ENCODE data around the gene DCXR.

Gene DCXR

GRCh38 chr17:82016875-82017459, 20.5 kb downstream of the DCXR start:
- TF ChIP-seq TAF1 (IDR thresholded peaks at IDR 0.05; ENCODE audit: borderline replicate concordance, low read depth, low read length) (no peak), POLR2AphosphoS5 (IDR thresholded peaks at IDR 0.05; ENCODE audit: low read depth, low read length) (no peak), POLR2A (IDR thresholded peaks at IDR 0.05; ENCODE audit: low read depth, low read length) (no peak)

GRCh38 chr17:82016061-82016874, 21.2 kb downstream of the DCXR start:
- FAIRE-seq, result no peak
- TF ChIP-seq POLR2A (IDR thresholded peaks at IDR 0.05; ENCODE audit: low read depth, low read length) (no peak), POLR2AphosphoS5 (IDR thresholded peaks at IDR 0.05; ENCODE audit: low read depth, low read length) (no peak), TAF1 (IDR thresholded peaks at IDR 0.05; ENCODE audit: borderline replicate concordance, low read depth, low read length) (no peak)

More at GRCh38 chr17:82016875-82017459, 20.5 kb downstream of the DCXR start:
- DNase-seq (ENCODE audit: insufficient read length) (no peak), FAIRE-seq (no peak)

GRCh38 chr17:82015311-82015971, 22.1 kb downstream of the DCXR start:
- no peak for TF ChIP-seq POLR2AphosphoS5 (IDR thresholded peaks at IDR 0.05; ENCODE audit: low read depth, low read length)
- no peak for TF ChIP-seq TAF1 (IDR thresholded peaks at IDR 0.05; ENCODE audit: borderline replicate concordance, low read depth, low read length)
- no peak for TF ChIP-seq POLR2A (IDR thresholded peaks at IDR 0.05; ENCODE audit: low read depth, low read length)
- no peak for DNase-seq (ENCODE audit: insufficient read length)
- FAIRE-seq, result no peak

More at GRCh38 chr17:82016061-82016874, 21.2 kb downstream of the DCXR start:
- DNase-seq (ENCODE audit: insufficient read length), result no peak

- TF ChIP-seq TAF1 (IDR thresholded peaks at IDR 0.05; ENCODE audit: borderline replicate concordance, low read depth, low read length) (no peak), POLR2A (IDR thresholded peaks at IDR 0.05; ENCODE audit: low read depth, low read length) (no peak), POLR2AphosphoS5 (IDR thresholded peaks at IDR 0.05; ENCODE audit: low read depth, low read length) (no peak)
- no peak for DNase-seq (ENCODE audit: insufficient read length)
- FAIRE-seq, result no peak
Observed at GRCh38 chr17:82014971-82015310, 22.6 kb downstream of the DCXR start.

- DNase-seq (ENCODE audit: insufficient read length) (no peak), FAIRE-seq (no peak)
- TF ChIP-seq POLR2AphosphoS5 (IDR thresholded peaks at IDR 0.05; ENCODE audit: low read depth, low read length), result no peak
- no peak for TF ChIP-seq TAF1 (IDR thresholded peaks at IDR 0.05; ENCODE audit: borderline replicate concordance, low read depth, low read length)
Observed at GRCh38 chr17:82014432-82014831, 23.1 kb downstream of the DCXR start.

GRCh38 chr17:82013772-82014321, 23.6 kb downstream of the DCXR start:
- no peak for DNase-seq (ENCODE audit: insufficient read length)
- TF ChIP-seq POLR2AphosphoS5 (IDR thresholded peaks at IDR 0.05; ENCODE audit: low read depth, low read length) (no peak), POLR2A (IDR thresholded peaks at IDR 0.05; ENCODE audit: low read depth, low read length) (no peak), TAF1 (IDR thresholded peaks at IDR 0.05; ENCODE audit: borderline replicate concordance, low read depth, low read length) (no peak)
- no peak for FAIRE-seq

- DNase-seq (ENCODE audit: insufficient read length) (no peak), FAIRE-seq (no peak)
- TF ChIP-seq POLR2A (IDR thresholded peaks at IDR 0.05; ENCODE audit: low read depth, low read length) (no peak), TAF1 (IDR thresholded peaks at IDR 0.05; ENCODE audit: borderline replicate concordance, low read depth, low read length) (no peak), POLR2AphosphoS5 (IDR thresholded peaks at IDR 0.05; ENCODE audit: low read depth, low read length) (no peak)
Observed at GRCh38 chr17:82013341-82013740, 24.2 kb downstream of the DCXR start.

GRCh38 chr17:82012640-82013295, 24.7 kb downstream of the DCXR start:
- FAIRE-seq (no peak), DNase-seq (ENCODE audit: insufficient read length) (no peak)
- TF ChIP-seq TAF1 (IDR thresholded peaks at IDR 0.05; ENCODE audit: borderline replicate concordance, low read depth, low read length), result no peak

GRCh38 chr17:82012261-82012639, 25.2 kb downstream of the DCXR start:
- TF ChIP-seq TAF1 (IDR thresholded peaks at IDR 0.05; ENCODE audit: borderline replicate concordance, low read depth, low read length) (no peak), POLR2AphosphoS5 (IDR thresholded peaks at IDR 0.05; ENCODE audit: low read depth, low read length) (no peak), POLR2A (IDR thresholded peaks at IDR 0.05; ENCODE audit: low read depth, low read length) (no peak)
- DNase-seq (ENCODE audit: insufficient read length), result no peak
- no peak for FAIRE-seq

GRCh38 chr17:82011617-82012187, 25.8 kb downstream of the DCXR start:
- FAIRE-seq (no peak), DNase-seq (ENCODE audit: insufficient read length) (no peak)
- TF ChIP-seq POLR2AphosphoS5 (IDR thresholded peaks at IDR 0.05; ENCODE audit: low read depth, low read length) (no peak), TAF1 (IDR thresholded peaks at IDR 0.05; ENCODE audit: borderline replicate concordance, low read depth, low read length) (no peak), POLR2A (IDR thresholded peaks at IDR 0.05; ENCODE audit: low read depth, low read length) (no peak)
